ENCODE results near the gene CD4.

Gene CD4

GRCh38 chr12:6827437-6827911, 38.1 kb downstream of the CD4 start:
- H3K36me3 ChIP-seq (ENCODE audit: control insufficient read depth, insufficient read depth, low read length) = peaks cover 4% of the 10 kb centered on the region
- no peak overlapping the region for H2AK5ac ChIP-seq (ENCODE audit: low read length)
- no peak overlapping the region for H2BK5ac ChIP-seq (ENCODE audit: low read length)
- no peak overlapping the region for H3K18ac ChIP-seq (ENCODE audit: low read length)
- H4K5ac ChIP-seq (ENCODE audit: low read length) = no peak overlapping the region
- no peak overlapping the region for H3K4me3 ChIP-seq (ENCODE audit: low read length)
- H3K27ac ChIP-seq (ENCODE audit: low read depth, low read length) = no peak overlapping the region
- H4K8ac ChIP-seq (ENCODE audit: low read depth, low read length) = no peak overlapping the region
- H3K27me3 ChIP-seq (ENCODE audit: insufficient read depth, low read length, poor library complexity) = peaks cover 2% of the 10 kb centered on the region
- H2BK120ac ChIP-seq (ENCODE audit: low read depth, low read length) = no peak overlapping the region
- H3K9ac ChIP-seq (ENCODE audit: low read length) = peak overlapping the region; percentile 45
- no peak overlapping the region for H3K23ac ChIP-seq (ENCODE audit: low read length)
- peak overlapping the region; percentile 51 for H3K56ac ChIP-seq (ENCODE audit: low read length)
- H2BK15ac ChIP-seq (replicated peaks; ENCODE audit: low read depth) = no peak overlapping the region
- H3K4me2 ChIP-seq (ENCODE audit: low read length) = no peak overlapping the region
- H3K79me1 ChIP-seq (ENCODE audit: low read length) = peaks cover 12% of the 10 kb centered on the region
- WGBS (ENCODE audit: extremely low coverage, insufficient coverage, low lambda C conversion rate) = no CpG with 5 or more reads among the region's 8 CpGs
- peaks cover 2% of the 10 kb centered on the region for H3K4me1 ChIP-seq (ENCODE audit: control insufficient read depth, low read depth, low read length)
- DNase-seq = peak; percentile 92
- H3K4ac ChIP-seq (ENCODE audit: low read depth, low read length) = peak overlapping the region; percentile 10
- peaks cover 4% of the 10 kb centered on the region for H3K79me2 ChIP-seq (ENCODE audit: control insufficient read depth, insufficient read depth, low read length)

- H3K4me2 ChIP-seq (ENCODE audit: low read length) = peak within 1 kb of the TSS; percentile 57
- H2BK5ac ChIP-seq (ENCODE audit: low read length) = peak within 1 kb of the TSS; percentile 87
- H3K27ac ChIP-seq (ENCODE audit: low read depth, low read length) = peak within 1 kb of the TSS; percentile 41
- no peak within 1 kb of the TSS for H2BK15ac ChIP-seq (replicated peaks; ENCODE audit: low read depth)
- peak within 1 kb of the TSS; percentile 29 for H2BK120ac ChIP-seq (ENCODE audit: low read depth, low read length)
- peak within 1 kb of the TSS; percentile 19 for H3K4ac ChIP-seq (ENCODE audit: low read depth, low read length)
- no CpG with 5 or more reads among the region's 60 CpGs for WGBS (ENCODE audit: extremely low coverage, insufficient coverage, low lambda C conversion rate)
- DNase-seq = peak; percentile 86
- H3K9ac ChIP-seq (ENCODE audit: low read length) = peak within 1 kb of the TSS; percentile 97
- no peak within 1 kb of the TSS for H4K8ac ChIP-seq (ENCODE audit: low read depth, low read length)
- H3K79me1 ChIP-seq (ENCODE audit: low read length) = peaks cover 12% of the 10 kb centered on the region
- no peak within 1 kb of the TSS for H4K5ac ChIP-seq (ENCODE audit: low read length)
- peaks cover 4% of the 10 kb centered on the region for H3K36me3 ChIP-seq (ENCODE audit: control insufficient read depth, insufficient read depth, low read length)
- H3K56ac ChIP-seq (ENCODE audit: low read length) = peak within 1 kb of the TSS; percentile 99
- H3K79me2 ChIP-seq (ENCODE audit: control insufficient read depth, insufficient read depth, low read length) = peaks cover 4% of the 10 kb centered on the region
- H3K4me3 ChIP-seq (ENCODE audit: low read length) = peak within 1 kb of the TSS; percentile 95
- H3K4me1 ChIP-seq (ENCODE audit: control insufficient read depth, low read depth, low read length) = peaks cover 2% of the 10 kb centered on the region
- peaks cover 2% of the 10 kb centered on the region for H3K27me3 ChIP-seq (ENCODE audit: insufficient read depth, low read length, poor library complexity)
- no peak within 1 kb of the TSS for H2AK5ac ChIP-seq (ENCODE audit: low read length)
- peak within 1 kb of the TSS; percentile 78 for H3K18ac ChIP-seq (ENCODE audit: low read length)
- H3K23ac ChIP-seq (ENCODE audit: low read length) = peak within 1 kb of the TSS; percentile 48
These were observed 38.9 kb downstream of the CD4 start, which contains the start of gene P3H3 for GRCh38 chr12:6827982-6828780. Gene P3H3, plus strand, starts transcription at chr12:6828407. Its CDS starts 34 bp downstream, at chr12:6828441.

GRCh38 chr12:6828781-6829535, 39.6 kb downstream of the CD4 start:
- H3K36me3 ChIP-seq (ENCODE audit: control insufficient read depth, insufficient read depth, low read length) = peaks cover 7% of the 10 kb centered on the region
- H3K79me1 ChIP-seq (ENCODE audit: low read length) = peaks cover 12% of the 10 kb centered on the region
- H2BK120ac ChIP-seq (ENCODE audit: low read depth, low read length) = peak overlapping the region; percentile 29
- peaks cover 2% of the 10 kb centered on the region for H3K27me3 ChIP-seq (ENCODE audit: insufficient read depth, low read length, poor library complexity)
- peak overlapping the region; percentile 87 for H2BK5ac ChIP-seq (ENCODE audit: low read length)
- no peak overlapping the region for H2BK15ac ChIP-seq (replicated peaks; ENCODE audit: low read depth)
- WGBS (ENCODE audit: extremely low coverage, insufficient coverage, low lambda C conversion rate) = no CpG with 5 or more reads among the region's 71 CpGs
- H3K4me1 ChIP-seq (ENCODE audit: control insufficient read depth, low read depth, low read length) = peaks cover 2% of the 10 kb centered on the region
- peak overlapping the region; percentile 95 for H3K4me3 ChIP-seq (ENCODE audit: low read length)
- H3K4me2 ChIP-seq (ENCODE audit: low read length) = peak overlapping the region; percentile 47
- H2AK5ac ChIP-seq (ENCODE audit: low read length) = no peak overlapping the region
- no peak overlapping the region for H4K5ac ChIP-seq (ENCODE audit: low read length)
- H3K4ac ChIP-seq (ENCODE audit: low read depth, low read length) = peak overlapping the region; percentile 19
- peak; percentile 82 for DNase-seq
- no peak overlapping the region for H4K8ac ChIP-seq (ENCODE audit: low read depth, low read length)
- peak overlapping the region; percentile 41 for H3K27ac ChIP-seq (ENCODE audit: low read depth, low read length)
- peak overlapping the region; percentile 78 for H3K18ac ChIP-seq (ENCODE audit: low read length)
- H3K56ac ChIP-seq (ENCODE audit: low read length) = peak overlapping the region; percentile 99
- H3K9ac ChIP-seq (ENCODE audit: low read length) = peak overlapping the region; percentile 97
- peaks cover 4% of the 10 kb centered on the region for H3K79me2 ChIP-seq (ENCODE audit: control insufficient read depth, insufficient read depth, low read length)
- H3K23ac ChIP-seq (ENCODE audit: low read length) = peak overlapping the region; percentile 48

GRCh38 chr12:6829536-6830220, 40.4 kb downstream of the CD4 start:
- H3K23ac ChIP-seq (ENCODE audit: low read length) = no peak overlapping the region
- H3K27me3 ChIP-seq (ENCODE audit: insufficient read depth, low read length, poor library complexity) = peaks cover under 1% of the 10 kb centered on the region
- peak overlapping the region; percentile 95 for H3K4me3 ChIP-seq (ENCODE audit: low read length)
- H3K18ac ChIP-seq (ENCODE audit: low read length) = no peak overlapping the region
- peak overlapping the region; percentile 97 for H3K9ac ChIP-seq (ENCODE audit: low read length)
- no peak for DNase-seq
- H3K79me2 ChIP-seq (ENCODE audit: control insufficient read depth, insufficient read depth, low read length) = peaks cover 4% of the 10 kb centered on the region
- H3K4ac ChIP-seq (ENCODE audit: low read depth, low read length) = no peak overlapping the region
- peak overlapping the region; percentile 47 for H3K4me2 ChIP-seq (ENCODE audit: low read length)
- H4K5ac ChIP-seq (ENCODE audit: low read length) = no peak overlapping the region
- peak overlapping the region; percentile 99 for H3K56ac ChIP-seq (ENCODE audit: low read length)
- no peak overlapping the region for H2BK120ac ChIP-seq (ENCODE audit: low read depth, low read length)
- WGBS (ENCODE audit: extremely low coverage, insufficient coverage, low lambda C conversion rate) = no CpG with 5 or more reads among the region's 19 CpGs
- H3K27ac ChIP-seq (ENCODE audit: low read depth, low read length) = no peak overlapping the region
- H2AK5ac ChIP-seq (ENCODE audit: low read length) = no peak overlapping the region
- H4K8ac ChIP-seq (ENCODE audit: low read depth, low read length) = no peak overlapping the region
- H3K4me1 ChIP-seq (ENCODE audit: control insufficient read depth, low read depth, low read length) = peaks cover 2% of the 10 kb centered on the region
- no peak overlapping the region for H2BK15ac ChIP-seq (replicated peaks; ENCODE audit: low read depth)
- H2BK5ac ChIP-seq (ENCODE audit: low read length) = no peak overlapping the region
- peaks cover 7% of the 10 kb centered on the region for H3K36me3 ChIP-seq (ENCODE audit: control insufficient read depth, insufficient read depth, low read length)
- H3K79me1 ChIP-seq (ENCODE audit: low read length) = peaks cover 12% of the 10 kb centered on the region

GRCh38 chr12:6830286-6830890, 41.1 kb downstream of the CD4 start:
- H3K4me3 ChIP-seq (ENCODE audit: low read length) = no peak overlapping the region
- H3K4me2 ChIP-seq (ENCODE audit: low read length) = no peak overlapping the region
- H3K18ac ChIP-seq (ENCODE audit: low read length) = no peak overlapping the region
- H4K5ac ChIP-seq (ENCODE audit: low read length) = no peak overlapping the region
- DNase-seq = no peak
- H3K9ac ChIP-seq (ENCODE audit: low read length) = peak overlapping the region; percentile 1
- H3K4me1 ChIP-seq (ENCODE audit: control insufficient read depth, low read depth, low read length) = no peaks in the 10 kb centered on the region
- no peak overlapping the region for H2AK5ac ChIP-seq (ENCODE audit: low read length)
- H4K8ac ChIP-seq (ENCODE audit: low read depth, low read length) = no peak overlapping the region
- WGBS (ENCODE audit: extremely low coverage, insufficient coverage, low lambda C conversion rate) = no CpG with 5 or more reads among the region's 11 CpGs
- H2BK15ac ChIP-seq (replicated peaks; ENCODE audit: low read depth) = no peak overlapping the region
- no peak overlapping the region for H2BK120ac ChIP-seq (ENCODE audit: low read depth, low read length)
- H3K79me1 ChIP-seq (ENCODE audit: low read length) = peaks cover 12% of the 10 kb centered on the region
- no peaks in the 10 kb centered on the region for H3K27me3 ChIP-seq (ENCODE audit: insufficient read depth, low read length, poor library complexity)
- H3K79me2 ChIP-seq (ENCODE audit: control insufficient read depth, insufficient read depth, low read length) = peaks cover 4% of the 10 kb centered on the region
- peaks cover 7% of the 10 kb centered on the region for H3K36me3 ChIP-seq (ENCODE audit: control insufficient read depth, insufficient read depth, low read length)
- no peak overlapping the region for H3K56ac ChIP-seq (ENCODE audit: low read length)
- H3K27ac ChIP-seq (ENCODE audit: low read depth, low read length) = no peak overlapping the region
- no peak overlapping the region for H3K23ac ChIP-seq (ENCODE audit: low read length)
- H3K4ac ChIP-seq (ENCODE audit: low read depth, low read length) = no peak overlapping the region
- no peak overlapping the region for H2BK5ac ChIP-seq (ENCODE audit: low read length)
